HG03378 (cell line): ENCODE measurements around the gene SHC3.

Experiments used
- ATAC-seq: cut with Tn5 transposase; IDR thresholded peaks from one replicate; pipeline ENCODE4 v1.9.1; 2021; ENCODE audit warnings: mild to moderate bottlenecking, moderate library complexity; ENCODE audit not compliant: unreplicated experiment

SHC3 gene

DNA sequence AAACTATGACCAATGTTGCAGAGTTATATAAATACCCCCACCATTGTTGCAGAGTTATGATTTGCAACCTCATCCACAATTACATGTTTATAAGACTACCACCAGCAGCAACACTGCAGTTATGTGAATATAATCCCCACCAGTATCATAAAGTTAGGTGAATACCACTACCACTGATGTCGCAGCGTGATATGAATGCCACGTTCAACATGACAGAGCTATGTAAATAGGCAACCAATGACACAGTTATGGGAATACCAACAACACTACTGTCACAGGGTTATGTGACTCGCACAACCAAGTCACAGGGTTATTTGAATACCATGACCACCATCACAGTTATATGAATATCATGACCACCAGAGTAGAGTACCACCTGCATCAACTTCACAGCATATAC, 63.9 kb downstream of the SHC3 start:
- no peak for ATAC-seq

DNA sequence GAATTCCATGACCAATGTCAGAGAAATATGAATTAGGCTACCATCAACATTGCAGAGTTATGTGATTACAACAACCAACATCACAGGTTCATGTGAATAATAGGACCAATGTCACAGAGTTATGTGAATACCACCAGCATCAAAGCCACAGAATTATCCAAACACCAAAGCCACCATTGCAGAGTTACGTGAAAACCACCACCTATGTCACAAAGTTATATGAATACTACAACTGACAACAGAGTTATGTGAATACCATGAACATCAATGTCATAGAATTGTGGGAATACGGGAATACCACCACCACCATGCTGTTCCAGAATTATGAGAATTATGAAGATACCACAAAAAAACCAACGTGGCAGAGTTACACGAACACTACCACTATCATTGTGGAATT, 64.8 kb downstream of the SHC3 start:
- ATAC-seq: no peak

DNA sequence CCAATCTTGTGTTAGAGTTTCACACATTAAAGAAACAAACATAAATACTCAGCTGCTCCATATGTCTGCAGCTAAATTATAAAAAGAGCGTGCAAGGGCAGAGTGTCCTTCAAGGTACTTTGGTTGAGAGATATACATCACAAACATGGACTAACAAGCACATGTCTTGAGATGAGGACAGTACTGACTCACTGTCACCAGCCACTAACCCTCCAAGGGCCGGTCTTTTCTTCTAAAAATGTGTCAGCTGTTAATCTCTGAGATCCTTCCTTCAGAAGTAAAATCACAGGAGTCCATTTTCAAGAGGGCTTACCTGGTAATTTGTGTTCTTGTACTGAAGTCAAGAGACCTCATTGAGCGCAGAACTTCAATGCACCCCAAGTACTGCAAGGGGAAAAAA, 66.4 kb downstream of the SHC3 start:
- ATAC-seq: no peak

DNA sequence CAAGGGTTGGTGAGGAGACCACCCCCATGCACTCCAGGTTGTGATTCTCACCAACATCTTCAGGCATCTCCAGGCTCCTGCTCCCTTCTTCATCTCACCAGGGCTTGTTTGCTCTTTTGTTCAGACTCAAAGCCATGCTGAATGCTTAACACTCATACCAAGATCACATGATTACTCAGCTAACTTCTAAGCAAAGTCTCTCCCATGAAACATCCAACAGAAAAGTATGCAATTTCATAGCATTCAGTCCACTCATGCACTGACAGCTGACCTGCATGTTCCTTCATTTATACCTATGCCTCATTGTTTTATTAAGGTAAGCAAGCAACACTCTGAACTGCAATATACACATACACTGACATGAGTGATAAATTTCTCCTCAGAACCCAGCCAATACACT, 69.0 kb downstream of the SHC3 start:
- ATAC-seq: no peak

DNA sequence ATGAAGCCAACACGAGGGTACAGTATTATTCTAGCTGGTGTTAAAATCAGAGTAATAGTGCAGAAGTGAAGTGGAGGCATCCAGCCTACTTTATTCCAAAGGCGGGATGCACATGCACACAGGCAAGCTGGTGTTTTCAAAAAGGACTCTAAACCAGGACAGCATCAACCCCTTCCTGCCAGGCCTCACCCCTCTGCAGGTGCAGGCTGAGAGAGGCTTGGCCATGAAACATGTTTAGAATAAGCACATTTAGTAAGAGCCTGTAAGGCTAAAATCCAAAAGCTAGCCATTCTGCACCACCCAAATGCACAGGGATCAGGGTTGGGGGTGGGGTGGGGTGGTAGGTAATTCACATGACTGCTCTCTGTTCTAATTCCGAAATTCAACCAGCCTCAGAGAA, 71.2 kb downstream of the SHC3 start:
- ATAC-seq: no peak

DNA sequence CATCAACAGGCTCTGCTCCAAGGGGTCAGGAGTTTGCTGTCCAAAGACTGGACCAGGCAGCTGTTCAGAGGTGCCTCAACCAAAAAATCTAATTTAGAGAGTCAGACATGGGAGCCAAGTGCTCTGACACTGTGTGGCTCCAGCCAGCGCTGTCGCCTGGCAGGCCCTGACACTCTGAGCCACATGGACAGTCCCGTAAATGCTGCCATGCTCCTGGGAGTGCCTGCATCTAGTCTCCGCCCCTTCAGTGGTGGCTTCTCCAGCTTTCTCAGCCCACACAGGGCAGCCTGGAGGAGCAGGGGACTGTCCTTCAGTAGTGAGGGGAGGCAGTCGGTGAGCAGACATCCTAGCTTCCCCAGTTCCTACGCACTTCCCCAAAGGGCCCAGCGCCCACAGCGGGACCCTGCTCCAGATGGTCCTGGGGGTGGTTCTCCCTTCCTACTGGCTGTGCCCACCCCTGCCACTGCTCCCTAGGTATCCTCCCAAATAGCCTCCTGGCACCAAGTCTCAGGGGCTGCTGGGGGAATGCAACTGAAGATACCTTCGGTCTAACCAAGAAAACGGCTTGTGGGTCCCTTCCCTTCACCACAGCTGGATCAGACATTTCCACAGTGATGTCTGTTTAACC, 72.3 kb downstream of the SHC3 start:
- no peak for ATAC-seq

DNA sequence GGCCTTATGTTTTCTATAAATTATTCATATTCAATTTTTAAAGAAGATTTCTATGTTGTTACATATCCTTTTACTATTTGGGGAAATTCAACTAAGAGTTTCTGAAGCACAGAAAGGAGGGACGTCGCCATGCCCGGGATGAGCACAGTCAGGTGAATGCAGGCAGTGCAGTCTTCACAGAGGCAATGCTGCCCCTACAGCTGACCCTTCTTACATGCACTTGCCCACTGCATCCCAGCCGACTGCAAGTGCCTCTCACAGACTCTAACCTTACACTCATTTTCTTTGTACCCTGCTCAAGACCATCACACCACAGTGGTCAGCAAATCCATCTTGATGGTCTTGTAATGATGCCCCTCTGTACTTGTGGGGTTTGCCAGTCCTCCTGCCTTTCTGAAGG, 73.8 kb downstream of the SHC3 start:
- no peak for ATAC-seq

DNA sequence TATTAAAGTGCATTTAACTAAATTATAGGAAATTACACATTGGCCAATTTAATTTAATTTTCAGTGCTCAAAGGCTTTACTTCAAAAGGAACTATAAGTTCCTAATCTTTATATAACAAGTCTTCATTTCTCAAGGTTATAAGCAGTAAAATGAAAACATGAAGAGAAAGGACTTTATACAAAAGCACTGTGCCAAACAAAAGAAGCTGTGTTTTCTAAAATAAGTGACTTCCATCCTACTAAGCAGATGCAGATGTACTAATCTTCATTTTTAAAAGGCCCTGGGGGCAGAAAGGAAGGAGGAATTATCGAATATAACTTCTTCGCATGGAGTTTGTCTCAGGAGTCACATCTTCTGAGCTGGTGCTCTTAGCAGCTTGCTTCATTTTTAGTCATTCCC, 81.4 kb downstream of the SHC3 start:
- ATAC-seq: no peak

DNA sequence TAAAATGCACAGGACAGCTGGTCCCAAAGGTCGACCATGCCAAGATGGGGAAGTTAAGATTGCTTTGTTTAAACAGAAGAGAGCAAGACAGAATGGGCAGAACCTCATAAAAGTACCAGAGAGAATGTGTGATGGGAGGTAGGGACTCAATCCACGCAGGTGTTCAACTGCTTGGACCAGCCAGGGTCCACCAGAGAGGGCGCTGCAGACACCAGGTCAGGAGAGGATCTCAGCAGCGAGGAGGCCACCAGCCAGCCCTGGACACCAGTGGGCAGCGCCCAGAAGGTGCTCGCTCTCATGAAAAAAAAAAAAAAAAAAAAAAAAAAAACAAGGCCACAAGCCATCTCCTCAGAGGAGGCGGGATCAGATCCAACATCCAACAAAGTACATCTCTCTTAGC, 81.8 kb downstream of the SHC3 start:
- no peak for ATAC-seq

DNA sequence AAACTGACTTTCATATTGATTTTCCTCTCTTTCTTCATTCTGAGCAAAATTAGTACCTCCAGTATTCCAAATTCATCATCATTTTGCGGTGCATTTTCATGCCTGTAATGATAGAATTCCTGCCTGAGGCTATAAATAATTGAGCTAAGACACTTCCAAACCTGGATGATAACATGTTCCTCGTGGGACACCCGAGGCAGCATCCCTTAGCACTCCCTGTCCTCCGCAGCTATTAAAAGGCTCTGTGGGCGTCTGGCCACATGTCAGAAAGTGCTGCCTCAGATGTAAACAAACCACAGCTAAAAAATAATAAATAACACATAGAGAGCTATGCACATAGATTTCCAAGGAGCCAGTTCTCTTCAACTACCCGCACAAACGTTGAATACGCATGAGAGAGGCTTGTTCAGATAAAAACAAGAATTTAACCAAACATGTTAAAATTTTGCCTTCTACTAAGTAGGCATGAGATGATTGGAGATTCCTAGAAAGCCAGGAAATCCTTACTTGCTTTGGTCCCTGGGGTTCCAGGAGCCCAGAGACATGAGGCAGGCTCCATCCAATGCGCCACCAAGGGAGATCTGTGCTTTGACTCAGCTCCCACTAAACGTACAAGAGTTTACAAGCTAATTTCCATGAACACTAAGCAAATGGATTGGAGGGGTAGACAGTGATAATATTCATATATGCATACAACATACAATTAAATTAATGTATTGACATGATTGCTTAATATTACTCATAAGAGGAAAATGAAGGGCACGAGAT, 82.7 kb downstream of the SHC3 start:
- no peak for ATAC-seq

DNA sequence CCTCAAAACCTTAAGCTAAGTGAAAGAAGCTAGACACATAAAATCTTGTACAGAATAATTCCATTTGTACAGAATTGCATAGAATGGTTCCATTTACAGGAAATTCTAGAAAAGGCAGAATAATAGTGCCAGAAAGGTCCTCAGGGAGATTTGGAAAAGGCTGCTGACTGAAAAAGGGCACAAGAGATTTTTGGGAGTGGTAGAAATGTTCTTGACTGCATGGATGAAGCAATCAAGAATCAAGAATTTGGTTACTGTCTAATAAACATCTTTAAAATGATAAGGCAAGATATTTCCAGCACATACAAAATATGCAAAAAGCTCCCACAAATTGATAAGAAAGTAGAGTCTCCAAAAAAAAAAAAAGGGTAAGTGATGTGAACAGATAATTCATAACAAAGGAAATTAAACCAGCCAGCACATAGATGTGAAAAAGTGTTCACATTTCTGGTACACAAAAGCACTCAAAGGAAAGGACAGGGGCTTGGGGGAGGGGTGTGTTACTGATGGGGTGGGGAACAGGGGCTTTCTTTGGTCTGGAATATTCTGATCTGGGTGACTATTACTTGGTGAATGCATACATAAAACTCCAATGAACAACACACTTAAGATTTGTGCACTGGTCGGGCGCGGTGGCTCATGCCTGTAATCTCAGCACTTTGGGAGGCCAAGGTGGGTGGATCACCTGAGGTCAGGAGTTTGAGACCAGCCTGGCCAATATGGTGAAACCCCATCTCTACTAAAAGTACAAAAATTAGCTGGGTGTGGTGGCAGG, 85.2 kb downstream of the SHC3 start:
- ATAC-seq: no peak

DNA sequence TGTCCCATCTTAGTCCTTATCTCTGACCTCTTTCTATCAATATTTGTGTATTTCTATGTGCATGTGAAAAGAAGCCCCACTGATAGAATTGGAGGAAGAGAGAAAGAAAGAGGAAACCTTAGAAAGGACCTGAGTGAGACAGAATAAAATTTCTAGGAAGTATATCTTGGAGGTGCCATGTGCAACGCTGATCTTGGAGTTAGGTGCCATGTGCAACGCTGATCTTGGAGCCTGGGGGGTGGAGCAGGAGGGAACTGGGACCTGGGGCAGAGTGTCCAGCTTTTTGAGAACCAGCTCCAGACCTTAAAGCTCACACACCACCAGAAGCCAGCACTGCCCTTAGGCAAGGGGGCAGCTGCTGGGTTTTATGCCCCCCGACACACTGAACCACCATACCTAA, 89.4 kb downstream of the SHC3 start:
- ATAC-seq: no peak

DNA sequence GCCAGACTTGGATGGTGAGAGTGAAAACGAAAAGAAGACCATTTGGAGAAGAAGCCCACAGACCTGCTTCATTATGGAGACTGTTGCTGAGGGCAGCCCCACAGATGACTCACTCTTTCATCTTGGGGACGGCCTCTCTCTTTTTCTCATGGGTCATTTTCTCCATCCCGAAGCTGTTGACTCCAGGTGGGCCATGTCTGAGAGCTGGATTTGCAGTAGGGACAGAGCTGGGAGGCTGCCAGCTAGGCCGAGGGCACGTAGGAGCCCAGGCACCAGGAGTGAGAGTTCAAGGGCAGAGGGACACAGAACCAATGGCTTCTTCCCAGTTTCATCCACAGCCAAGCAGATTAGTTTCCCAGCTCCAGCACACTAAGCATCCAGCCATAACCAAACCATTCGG, 95.0 kb downstream of the SHC3 start:
- no peak for ATAC-seq

DNA sequence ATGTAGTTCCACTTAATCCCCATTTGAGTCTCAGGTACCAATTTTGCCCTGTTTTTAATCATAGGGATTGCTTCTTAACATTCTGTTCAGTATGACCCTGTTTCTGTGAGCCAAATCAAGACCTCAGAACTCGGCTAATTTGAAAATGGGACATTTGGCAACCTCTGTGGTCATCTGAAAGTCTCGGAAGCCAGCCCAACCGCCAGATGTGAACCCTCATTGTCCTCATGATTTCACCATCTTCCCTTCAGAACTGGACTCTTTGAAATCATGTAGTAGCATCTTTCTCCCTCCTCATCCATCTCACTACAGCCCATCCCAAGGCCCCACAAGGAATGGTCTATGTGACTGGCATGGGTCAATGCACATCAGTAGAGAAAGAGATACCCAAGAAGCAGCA, 98.4 kb downstream of the SHC3 start:
- ATAC-seq: no peak

DNA sequence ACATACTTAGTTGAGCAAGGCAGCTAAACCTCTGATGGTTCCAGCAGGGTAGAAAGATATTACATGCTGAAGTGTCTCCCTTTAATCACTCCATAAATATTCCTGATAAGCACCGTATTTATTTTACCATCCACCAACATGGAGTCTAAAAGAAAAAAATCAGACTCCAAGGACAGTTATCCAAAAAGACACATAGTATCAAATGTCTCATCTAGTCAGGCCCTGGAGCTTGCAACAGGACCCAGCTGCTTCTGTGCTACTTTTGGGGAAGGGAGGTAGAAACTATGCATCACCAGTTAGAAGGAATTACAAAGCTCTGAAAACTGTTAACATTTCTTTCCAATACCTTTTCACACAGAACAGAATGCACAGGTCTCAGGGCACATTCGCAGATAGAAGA, 99.2 kb downstream of the SHC3 start:
- no peak for ATAC-seq

DNA sequence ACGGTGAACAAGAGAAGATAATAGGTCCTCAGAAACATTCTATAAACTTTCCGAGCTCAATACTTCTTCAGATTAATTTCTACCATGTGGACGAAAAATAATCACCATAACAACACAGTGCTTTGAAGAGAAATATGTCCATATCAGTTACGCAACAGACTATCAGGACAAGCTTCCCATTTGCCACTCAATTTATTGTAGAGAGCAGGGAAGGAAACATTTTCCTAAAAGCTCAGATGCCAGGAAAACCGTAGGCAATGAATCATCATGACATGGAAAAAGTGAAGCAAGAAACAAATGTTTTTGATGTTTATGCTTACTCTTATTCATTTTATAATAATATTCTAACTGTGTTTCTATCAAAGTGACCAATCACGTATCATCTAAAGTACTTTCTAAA, 99.8 kb downstream of the SHC3 start:
- ATAC-seq: no peak

DNA sequence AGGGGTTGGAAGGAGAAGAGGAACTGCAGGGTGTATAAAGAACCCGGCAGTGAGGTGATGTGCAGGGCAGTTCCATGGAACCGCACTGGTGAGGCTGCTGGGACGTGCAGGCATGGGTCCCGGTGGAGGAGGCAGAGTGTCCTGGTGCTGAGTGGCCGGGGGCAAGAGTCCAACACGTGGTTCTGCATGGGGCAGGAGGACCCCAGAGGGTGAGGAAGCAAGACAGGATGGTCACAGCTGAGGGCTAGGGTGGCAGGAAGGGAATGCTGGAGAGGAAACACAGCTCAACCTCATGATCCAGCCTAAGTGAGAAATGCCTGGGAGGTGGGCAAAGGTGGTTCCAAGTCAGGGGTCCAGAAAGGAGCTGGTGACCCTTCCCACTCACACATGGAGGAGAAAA, 100.2 kb downstream of the SHC3 start:
- ATAC-seq: no peak

DNA sequence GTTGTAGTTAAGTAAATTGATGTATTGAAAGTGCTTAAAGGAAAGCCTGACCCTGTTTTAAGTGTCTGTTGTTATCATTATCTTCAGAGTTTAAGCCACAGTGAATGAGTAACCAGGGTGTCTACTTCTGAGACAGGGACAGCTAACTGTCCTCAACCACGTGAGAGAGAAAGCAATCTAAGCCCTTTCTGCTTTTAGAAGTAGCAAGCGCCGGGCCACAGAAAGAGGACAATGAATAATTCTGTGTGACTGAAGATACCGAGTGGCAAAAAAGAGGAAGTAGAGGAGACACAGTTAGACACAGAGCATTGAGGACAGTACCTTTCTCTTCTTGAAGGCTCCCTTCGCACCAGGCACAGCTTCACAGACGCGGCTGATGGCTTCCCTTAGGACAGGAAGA, 101.1 kb downstream of the SHC3 start:
- ATAC-seq: peak; percentile 80

DNA sequence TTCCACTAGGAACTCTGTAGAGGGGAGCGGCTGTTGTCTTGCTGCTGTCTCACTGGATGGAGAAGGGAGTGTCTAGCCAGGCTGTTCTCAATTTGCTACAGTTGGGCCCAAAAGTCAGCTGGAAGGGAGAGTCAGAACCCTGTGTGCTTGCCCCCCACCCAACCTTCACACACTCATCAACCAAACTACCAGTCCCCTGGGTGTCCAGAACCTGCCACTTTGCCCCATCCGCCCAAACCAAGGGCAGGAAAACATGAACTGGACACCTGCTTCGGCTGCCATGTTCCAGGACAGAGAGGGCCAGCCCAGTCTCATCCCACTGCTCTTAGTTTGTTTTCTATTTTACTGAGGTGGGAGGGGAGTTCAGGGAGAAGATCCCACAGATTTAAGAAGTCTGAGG, 105.2 kb downstream of the SHC3 start:
- ATAC-seq: no peak

DNA sequence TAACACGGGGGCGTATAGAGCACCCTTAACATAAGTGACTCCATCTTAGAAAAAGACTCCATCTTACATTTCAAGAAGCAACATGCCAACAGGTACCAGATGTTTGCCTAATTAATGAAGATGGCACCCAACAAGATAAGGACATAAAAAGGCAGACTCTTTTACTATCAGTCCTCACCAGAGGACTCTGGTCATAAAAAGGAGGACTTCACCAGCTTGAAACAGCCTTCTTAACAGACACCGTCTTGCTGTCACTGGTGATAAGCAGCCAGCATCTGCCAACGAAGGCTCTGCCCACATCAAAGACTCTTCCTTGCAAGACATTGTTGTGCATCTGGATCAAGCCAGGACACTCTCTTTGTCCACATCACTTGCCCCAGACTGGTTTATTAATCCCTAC, 107.0 kb downstream of the SHC3 start:
- ATAC-seq: no peak

DNA sequence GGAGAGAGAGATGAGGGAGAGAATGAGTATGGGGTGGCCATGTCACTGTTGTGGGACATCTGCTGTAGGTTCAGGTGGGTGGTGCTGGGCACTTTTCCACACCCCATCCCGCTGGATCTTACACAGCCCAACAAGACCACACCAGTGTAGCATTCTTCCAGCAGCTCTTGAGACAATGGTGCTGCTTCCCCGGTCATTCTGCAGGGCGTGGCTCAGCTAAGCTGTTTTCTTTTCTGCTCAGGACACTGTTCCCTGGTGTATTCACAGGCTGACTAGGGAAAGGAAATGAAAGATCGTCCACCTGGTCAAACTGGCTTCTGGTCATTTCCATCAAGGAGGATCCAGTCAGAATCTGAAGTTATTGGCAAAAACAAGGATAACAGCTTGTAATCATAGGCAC, 111.8 kb downstream of the SHC3 start:
- no peak for ATAC-seq

DNA sequence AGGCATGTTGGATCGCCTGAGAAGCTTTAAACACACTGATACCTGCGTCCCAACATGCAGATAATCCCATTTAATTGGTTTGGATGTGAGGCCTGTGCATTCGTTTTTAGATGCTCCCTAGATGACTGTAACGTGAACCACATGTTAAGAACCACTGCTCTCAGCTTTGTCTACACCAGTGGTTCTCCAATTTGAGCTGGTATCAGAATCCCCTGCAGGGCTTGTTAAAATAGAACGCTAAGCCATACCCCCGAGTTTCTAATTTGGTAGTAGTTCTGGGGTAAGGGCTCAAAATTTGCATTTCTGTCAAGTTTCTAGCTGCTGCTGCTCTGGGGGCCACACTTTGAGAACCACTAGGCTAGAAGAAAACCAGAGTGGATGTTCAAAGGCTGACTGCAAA, 112.7 kb downstream of the SHC3 start:
- ATAC-seq: no peak
